Measurements from ENCODE around the gene ZNF625.

ZNF625 gene

DNA sequence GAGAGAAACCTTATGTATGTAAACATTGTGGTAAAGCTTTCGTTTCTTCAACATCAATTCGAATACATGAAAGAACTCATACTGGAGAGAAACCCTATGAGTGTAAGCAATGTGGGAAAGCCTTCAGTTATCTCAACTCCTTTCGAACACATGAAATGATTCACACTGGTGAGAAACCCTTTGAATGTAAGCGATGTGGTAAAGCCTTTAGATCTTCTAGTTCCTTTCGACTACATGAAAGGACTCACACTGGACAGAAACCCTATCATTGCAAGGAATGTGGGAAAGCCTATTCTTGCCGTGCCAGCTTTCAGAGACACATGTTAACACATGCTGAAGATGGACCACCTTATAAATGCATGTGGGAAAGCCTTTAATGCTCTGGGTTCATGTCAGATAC lies 31.1 kb upstream of the ZNF625 start:
- H3K27ac ChIP-seq: no peak overlapping the region
- no peak for TF ChIP-seq ZFX (IDR thresholded peaks at IDR 0.05)
- TF ChIP-seq, protein P1, sequence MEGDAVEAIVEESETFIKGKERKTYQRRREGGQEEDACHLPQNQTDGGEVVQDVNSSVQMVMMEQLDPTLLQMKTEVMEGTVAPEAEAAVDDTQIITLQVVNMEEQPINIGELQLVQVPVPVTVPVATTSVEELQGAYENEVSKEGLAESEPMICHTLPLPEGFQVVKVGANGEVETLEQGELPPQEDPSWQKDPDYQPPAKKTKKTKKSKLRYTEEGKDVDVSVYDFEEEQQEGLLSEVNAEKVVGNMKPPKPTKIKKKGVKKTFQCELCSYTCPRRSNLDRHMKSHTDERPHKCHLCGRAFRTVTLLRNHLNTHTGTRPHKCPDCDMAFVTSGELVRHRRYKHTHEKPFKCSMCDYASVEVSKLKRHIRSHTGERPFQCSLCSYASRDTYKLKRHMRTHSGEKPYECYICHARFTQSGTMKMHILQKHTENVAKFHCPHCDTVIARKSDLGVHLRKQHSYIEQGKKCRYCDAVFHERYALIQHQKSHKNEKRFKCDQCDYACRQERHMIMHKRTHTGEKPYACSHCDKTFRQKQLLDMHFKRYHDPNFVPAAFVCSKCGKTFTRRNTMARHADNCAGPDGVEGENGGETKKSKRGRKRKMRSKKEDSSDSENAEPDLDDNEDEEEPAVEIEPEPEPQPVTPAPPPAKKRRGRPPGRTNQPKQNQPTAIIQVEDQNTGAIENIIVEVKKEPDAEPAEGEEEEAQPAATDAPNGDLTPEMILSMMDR (conservative IDR thresholded peaks at IDR 0.05): no peak

DNA sequence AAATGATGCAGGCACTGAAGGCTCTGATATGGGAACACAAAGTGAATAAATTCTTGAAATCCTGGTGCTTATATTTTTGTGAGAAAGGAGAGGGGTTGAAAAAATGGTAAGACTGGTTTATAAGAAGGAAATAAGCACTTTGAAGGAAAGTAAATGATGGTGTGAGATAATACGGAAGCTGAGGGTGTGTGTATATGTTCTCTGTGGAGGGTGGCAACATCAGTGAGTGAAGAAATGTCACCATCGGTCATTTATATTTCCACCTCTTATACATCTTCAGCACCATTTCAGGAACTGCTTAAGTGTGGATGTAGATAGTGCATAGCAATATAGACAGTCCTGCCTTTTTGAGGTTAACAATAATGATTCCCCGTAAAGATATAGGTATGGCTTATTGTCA lies 23.8 kb upstream of the ZNF625 start:
- H3K27ac ChIP-seq: no peak overlapping the region
- TF ChIP-seq, protein P1 (conservative IDR thresholded peaks at IDR 0.05): no peak
- no peak for TF ChIP-seq ZFX (IDR thresholded peaks at IDR 0.05)

DNA sequence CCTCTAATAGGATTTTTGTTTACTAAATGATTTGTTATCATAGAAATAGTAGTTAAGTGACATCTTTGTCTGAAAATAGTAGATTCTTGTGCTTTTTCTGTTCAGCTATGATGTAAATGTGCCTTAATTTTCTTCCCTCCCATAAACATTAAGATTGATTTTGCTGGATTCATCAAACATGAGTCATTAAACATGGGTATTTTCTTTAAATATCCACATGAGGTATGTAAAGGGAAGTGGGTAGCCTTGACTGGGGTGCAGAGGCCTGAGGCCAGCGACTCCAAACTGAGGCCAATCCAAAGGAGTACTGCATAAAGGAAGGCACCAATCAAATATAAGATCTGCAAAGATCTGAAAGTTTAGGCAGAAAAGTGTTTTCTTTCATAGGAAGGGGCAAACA lies 10.1 kb upstream of the ZNF625 start:
- TF ChIP-seq, protein P1 (conservative IDR thresholded peaks at IDR 0.05): no peak
- no peak for TF ChIP-seq ZFX (IDR thresholded peaks at IDR 0.05)
- H3K27ac ChIP-seq: no peak overlapping the region

DNA sequence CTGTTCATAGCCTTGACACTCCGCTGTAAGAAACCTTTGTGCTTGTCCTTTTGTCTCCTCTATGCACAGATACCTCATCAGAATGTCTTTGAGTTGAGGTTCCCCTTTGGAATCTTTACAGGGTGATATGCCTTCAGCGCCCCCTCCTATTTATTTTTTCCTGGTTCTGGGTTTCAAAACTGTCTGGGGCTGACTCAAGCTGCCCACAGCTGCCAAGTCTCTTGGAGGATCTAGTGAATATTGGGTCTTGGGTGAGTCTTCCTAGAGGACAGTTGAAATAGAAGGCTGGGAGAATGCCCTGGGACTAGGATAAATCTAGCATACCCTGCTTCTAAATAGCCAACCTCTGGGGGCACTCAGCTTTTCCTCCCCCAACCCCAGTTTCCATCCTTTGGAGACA lies 7.3 kb upstream of the ZNF625 start:
- peak overlapping the region; percentile 79; the same call in 1 of the 2 replicates for H3K27ac ChIP-seq
- TF ChIP-seq, protein P1 (conservative IDR thresholded peaks at IDR 0.05): no peak
- no peak for TF ChIP-seq ZFX (IDR thresholded peaks at IDR 0.05)

DNA sequence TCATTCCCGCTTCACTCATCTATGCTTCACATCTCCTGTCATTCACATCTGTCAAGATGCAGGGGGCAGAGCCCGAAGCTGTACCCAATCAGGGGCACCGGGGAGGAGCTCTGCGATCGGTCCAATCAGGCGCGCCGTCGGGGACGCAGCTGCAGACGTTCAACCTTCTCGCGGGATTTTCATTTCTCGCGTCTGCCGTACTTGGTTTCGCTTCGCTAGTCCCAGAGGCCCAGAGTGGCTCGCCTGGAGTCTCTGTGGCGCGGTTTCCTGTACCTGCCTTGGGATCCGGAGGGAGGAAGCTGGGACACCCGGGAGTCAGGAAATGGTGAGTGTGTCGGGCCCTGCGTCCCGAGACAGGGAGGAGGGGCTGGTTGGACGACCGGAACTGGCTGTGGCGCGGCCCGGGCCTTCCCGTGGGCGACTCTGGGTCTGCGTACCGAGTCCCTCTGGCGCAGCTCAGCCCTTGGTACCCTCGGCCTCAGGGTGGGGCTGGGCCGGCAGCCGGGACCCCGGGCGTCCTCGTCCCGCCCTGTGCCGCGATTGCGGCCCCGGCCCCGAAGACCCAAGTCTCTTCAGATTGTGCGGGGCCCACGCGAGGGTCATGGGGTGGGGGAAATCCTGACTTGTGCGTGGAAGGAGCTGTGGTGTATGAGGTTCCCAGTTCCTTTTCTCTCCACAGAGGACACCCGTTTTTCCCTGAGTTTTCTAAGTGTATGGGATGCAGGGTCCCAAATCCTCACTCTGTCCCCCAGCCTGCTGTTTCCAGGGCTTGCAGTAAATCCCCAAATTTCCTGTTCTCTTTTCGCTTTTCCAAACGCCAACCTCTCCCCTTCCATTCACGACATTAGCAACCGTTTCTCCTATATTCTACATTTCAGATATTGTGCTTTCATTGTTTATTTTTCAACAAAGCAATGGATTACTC lies 6.6 kb upstream of the ZNF625 start, which contains the start of gene ZNF136:
Gene ZNF136 (plus strand): TSS at position 215 of the 925 bp plus-strand sequence. CDS start 108 bp downstream, at position 323.
- TF ChIP-seq, protein P1 (conservative IDR thresholded peaks at IDR 0.05): no peak
- TF ChIP-seq ZFX (IDR thresholded peaks at IDR 0.05): peak; percentile 88

DNA sequence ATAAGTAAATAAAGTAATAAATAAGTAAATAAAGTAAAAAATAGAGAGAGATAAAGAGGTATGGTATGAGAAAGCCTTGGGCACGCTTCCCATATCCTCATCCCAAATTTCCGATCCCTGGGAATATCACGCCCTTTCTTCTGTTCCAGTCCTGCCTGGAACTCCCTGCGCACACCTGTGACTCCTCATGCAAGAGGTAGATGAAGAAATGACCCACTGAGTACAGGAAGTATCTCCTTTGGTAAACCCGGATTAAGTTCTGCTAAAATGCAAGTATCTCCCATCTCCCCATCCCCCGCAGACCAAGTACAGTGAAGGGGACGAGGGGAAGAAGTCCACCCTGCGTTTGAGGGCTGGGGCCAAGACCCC lies 6.0 kb upstream of the ZNF625 start:
- H3K27ac ChIP-seq: peak overlapping the region; percentile 79
- TF ChIP-seq, protein P1 (conservative IDR thresholded peaks at IDR 0.05): no peak
- TF ChIP-seq ZFX (IDR thresholded peaks at IDR 0.05): no peak

More for the DNA sequence above, 6.6 kb upstream of the ZNF625 start, which contains the start of gene ZNF136:
- H3K27ac ChIP-seq: peak within 1 kb of the TSS; percentile 79

DNA sequence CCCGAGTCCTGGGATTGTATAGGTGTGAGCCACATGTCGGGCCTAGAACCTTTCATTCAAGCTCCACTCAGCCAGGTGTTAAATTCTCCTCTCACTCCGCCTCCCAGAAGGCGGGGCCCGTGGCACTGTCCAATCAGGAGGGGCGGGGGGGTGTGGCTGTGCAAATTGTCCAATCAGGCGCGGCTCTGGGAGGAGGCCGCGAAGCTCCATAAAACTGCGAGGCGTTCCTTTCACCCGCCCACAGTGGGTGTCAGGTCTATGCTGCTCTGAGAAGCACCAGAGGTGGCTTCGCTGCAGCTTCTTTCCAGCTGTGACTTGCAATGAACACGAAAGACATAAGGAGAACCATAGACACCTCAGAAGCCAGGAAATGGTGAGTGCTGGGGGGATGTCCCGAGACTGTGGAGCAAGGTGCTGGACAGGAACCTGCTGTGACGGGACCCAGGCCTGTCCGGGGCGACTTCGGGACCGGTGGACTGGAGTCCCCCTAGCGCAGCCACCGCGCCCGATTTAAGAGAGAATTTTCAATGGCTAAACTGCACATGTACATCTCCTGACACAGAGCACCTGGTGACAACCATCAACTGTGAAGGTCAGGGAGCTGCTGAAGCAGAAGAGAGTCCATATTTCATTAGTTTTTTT lies 3.4 kb upstream of the ZNF625 start:
- H3K27ac ChIP-seq: no peak overlapping the region
- TF ChIP-seq ZFX (IDR thresholded peaks at IDR 0.05): no peak
- TF ChIP-seq, protein P1 (conservative IDR thresholded peaks at IDR 0.05): no peak
